DMS79 (cell line): ENCODE measurements around the gene AGAP1.
A peak's percentile ranks its signal among the peaks of the same experiment; 100 is the strongest.

Experiments used
- DNase-seq: peaks from one replicate; lab custom pipeline; 2025; lab: John Stamatoyannopoulos, UW

Gene AGAP1

DNA sequence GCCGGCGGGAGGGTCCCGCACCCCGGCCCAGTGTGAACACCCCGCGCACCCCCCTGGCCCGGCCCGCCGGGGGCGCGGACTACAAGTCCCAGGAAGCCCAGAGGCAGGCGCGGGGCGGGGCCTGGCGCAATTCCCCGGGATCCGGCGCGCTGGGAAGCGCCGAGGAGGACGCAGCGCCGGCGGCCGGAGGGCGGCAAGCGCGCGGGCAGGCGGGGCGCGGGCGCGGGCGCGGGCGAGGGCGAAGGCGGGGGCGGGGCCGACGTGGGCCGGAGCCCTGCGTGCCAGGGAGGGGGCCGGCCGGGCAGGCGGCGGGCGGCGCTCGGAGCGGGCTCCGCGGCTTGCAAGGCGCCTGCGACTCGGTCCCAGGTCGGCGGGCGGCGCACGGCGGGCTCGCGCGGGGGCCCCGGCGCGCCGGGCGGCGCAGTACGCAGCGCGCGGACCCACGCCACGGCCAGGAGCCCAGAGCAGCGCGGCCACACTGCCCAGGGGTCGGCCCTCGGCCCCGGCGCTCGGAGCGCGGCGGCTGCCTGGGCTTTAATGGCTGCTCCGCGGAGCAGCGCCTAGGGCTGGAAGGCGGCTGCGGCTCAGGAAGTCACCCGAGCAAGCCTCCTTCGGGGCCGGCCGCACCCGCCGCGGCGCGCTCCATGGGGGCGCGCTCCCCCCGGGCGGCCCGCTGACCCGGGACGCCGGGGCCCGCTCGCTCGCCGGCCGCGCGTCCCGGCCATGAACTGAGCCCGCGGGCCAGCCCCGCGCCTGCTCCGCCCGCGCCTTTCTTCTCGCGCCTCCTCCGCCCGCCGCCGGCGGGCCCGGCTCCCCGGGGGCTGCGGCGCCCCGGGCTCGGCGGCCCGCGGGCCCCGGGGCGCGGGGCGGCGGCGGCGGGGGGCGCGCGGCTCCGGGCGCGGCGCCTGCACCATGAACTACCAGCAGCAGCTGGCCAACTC, at the start of gene AGAP1:
Gene AGAP1, plus strand, starts transcription at position 269 of the 941 bp plus-strand sequence.
- DNase-seq, result peak; percentile 46

- DNase-seq, result no peak
Measured at GRCh38 chr2:235444101-235444597, 49.7 kb upstream of the AGAP1 start.

GRCh38 chr2:235445116-235445515, 48.7 kb upstream of the AGAP1 start:
- no peak for DNase-seq

GRCh38 chr2:235446082-235446481, 47.8 kb upstream of the AGAP1 start:
- no peak for DNase-seq

- DNase-seq, result no peak
Measured at GRCh38 chr2:235447210-235447609, 46.6 kb upstream of the AGAP1 start.

- DNase-seq, result no peak
Measured at GRCh38 chr2:235449568-235449967, 44.3 kb upstream of the AGAP1 start.

DNA sequence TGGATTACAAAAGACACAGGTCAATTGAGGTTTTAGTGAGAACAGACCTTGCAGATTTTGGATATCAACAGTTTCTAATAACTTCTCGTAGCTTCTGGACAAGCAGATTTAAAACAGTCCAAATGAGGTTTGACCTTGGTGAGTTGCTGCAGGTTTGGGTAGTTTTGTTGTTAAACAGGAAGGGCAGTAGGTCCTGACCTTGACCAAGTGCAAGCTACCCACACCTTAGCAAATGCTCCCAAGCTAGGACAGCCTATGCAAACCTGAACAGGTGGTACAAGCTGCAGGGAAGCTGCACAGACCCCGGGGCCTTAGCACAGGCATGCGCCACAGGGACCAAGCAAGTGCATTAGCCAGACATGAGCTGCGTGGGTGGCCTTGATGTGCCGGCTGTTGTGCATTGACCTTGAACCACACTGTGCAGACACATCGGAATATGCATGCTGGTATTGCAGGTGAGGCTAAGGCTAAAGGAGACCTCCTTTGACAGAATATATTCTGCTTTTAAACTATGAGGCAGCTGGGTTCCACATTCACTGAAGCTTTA, 40.2 kb upstream of the AGAP1 start:
- DNase-seq, result no peak

DNA sequence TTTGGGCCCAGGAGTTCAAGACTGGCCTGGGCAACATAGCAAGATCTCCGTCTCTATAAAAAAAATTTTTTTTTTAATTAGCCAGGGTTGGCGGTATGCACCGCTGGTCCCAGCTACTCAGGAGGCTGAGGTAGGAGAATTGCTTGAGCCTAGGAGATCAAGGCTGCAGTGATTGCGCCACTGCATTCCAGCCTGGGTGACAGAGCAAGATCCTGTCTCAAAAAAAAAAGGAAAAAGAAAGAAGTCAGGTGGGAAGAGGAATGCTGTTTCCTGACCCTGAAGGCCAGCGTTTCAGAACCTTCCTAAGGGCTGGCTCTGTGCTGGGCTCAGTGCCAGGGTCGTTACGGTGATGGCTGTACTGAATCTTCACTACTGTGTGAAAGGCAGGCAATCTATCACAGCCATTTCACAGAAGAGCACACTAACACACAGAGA, 35.0 kb upstream of the AGAP1 start:
- DNase-seq, result peak; percentile 10

DNA sequence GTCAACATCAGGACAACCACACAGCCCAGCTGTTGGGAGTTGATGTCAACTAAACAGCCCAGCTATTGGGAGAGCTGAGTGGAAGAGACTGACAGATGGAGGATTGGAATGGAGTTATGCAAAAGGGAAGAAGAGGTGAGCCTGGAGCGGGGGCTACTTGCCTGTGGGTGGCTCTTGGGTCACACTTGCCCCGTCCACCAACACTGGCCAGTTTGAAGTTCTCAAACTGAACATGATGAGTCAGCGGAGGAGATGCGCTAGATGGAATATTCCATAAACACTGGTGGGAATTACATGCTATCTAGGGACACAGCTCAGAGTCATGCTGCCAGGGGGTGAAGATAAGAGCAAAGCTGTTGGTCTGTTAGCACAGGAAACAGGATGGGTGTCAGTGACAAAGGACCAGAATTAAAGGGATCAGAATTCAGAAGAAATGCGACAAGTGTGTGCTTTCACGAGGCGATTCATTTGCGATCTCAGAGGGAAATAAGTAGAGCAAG, 33.2 kb upstream of the AGAP1 start:
- DNase-seq, result no peak

- DNase-seq, result no peak
Measured at GRCh38 chr2:235461763-235462414, 32.0 kb upstream of the AGAP1 start.

DNA sequence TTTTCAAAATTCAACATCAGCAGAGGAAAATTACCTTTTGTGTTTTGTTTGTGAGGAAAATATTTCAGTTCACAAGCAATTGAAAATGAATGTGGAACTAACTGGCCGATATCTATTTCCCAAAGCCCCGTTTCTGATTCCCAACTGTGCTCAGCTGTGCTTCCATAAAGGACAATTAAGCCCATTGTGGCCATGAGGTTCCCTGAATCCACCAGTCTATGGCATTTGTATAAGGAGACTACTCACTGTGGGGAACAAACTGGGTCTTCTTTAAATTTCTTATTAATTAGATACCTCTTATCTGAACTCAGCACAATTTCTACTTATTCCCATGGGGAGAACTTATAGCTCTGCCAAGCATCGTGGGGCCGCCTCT, 31.4 kb upstream of the AGAP1 start:
- DNase-seq, result no peak

GRCh38 chr2:235463893-235464292, 29.9 kb upstream of the AGAP1 start:
- DNase-seq, result peak; percentile 67

- no peak for DNase-seq
Measured at GRCh38 chr2:235467588-235467987, 26.3 kb upstream of the AGAP1 start.

DNA sequence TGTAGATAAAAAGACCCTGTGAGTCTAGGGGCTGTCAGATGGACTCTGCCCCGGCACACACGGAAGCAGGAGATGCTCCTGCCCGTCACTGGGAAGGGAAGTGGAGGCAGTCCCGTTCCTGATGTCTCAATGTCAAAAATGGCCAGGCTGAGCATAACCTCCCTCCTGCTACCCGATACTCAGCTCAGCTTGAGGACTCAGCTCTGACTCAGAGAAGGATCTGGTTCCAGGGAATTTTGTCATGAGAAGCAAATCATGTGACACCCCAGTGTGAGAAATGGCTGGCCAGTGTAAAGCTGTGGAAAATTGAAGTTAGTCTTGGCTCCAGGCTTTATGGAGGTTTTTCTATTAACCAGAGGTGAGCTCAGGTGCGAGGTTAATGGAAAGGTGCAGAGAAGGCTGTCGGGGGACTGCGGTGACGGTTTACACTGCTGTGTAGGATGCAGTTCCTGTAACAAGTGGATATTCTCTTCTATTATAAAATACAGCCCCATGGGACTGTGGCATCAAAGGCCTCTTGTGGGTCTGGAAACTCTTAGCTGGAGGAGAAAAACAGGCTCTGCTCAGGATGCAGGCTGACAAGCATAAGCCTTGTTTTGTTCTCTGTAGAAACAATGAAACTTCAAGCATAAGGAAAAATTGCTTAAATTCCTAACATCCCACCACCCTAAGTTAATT, 24.7 kb upstream of the AGAP1 start:
- peak; percentile 72 for DNase-seq

DNA sequence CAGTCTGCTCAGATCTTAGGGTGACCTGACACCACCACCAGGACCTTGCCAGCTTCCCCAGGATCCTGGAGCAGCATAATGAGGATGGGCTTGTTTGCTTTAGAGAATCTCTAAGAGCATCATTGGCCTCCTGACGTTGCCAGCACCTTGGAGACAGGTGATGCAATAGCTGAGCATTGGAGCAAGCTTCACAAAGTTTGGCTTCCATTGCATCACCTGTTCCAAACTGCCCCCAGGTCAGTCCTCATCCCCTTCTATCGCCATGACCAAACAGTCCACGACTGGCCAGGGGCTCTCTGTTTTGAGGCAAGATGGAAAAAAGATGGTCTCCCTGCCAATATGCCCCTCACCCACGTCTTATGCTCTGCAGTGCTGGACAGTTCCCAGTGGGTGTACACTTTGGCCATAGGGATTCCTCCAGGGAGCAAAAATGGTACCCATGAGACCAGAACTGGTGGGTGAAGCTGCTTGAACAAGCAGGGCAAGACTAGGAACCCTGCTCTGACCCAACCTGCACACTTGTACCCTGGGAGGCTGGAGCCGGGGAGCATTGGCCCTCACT, 22.6 kb upstream of the AGAP1 start:
- no peak for DNase-seq

DNA sequence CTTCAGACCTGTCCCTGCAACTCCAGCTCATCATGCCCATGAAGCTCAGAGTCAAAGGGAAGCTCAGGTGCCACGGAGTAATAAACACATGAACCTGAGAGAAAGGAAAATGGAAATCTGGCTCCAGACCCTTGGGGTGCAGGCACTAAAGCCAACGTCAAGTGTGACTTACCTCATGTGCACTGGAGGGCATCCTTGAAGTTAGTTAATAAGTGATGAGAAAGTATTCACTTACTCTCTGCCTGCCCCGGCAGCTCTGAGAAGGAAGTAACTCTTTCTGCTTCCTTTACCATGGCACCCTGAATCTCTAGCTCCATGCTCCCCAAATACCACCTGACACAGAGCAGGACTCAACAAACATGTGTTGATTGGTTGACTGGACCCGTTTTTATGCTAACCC, 21.4 kb upstream of the AGAP1 start:
- no peak for DNase-seq

DNA sequence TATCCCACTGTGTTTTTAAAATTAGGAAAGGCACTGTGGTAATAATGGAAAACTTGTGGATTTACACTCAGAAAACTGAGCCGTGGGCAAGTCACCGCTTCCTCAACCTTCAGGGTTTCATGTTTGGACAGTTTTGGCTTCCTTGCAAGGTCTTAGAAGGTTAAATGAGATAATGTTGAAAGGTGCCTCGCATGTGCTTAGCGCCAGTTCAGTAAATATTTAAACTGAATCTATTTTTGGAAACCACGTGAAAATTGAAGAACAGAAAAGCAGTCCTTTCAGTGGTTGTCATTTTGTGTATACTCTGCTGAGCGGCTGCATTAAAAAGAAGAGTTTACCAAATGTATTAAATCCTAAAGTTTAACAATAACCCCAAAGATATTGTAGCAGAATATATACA, 15.2 kb upstream of the AGAP1 start:
- no peak for DNase-seq

- no peak for DNase-seq
Measured at GRCh38 chr2:235479604-235480003, 14.2 kb upstream of the AGAP1 start.

DNA sequence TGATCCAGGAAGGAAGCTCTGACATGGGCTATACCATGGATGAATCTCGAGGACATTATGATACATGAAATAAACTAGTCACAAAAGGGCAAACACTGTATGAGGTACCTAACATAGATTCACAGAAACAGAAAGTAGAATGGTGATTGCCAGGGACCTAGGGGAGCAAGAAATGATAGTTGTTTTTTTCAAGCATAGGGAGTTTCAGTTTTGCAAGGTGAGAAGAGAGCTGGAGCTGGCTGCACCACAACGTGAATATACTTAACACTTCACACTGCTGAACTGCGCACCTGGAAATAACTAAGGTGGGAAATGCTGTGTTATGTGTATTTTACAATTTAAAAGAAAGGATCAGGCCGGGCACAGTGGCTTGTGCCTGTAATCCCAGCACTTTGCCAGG, 13.2 kb upstream of the AGAP1 start:
- no peak for DNase-seq

GRCh38 chr2:235483313-235483712, 10.5 kb upstream of the AGAP1 start:
- DNase-seq, result no peak

DNA sequence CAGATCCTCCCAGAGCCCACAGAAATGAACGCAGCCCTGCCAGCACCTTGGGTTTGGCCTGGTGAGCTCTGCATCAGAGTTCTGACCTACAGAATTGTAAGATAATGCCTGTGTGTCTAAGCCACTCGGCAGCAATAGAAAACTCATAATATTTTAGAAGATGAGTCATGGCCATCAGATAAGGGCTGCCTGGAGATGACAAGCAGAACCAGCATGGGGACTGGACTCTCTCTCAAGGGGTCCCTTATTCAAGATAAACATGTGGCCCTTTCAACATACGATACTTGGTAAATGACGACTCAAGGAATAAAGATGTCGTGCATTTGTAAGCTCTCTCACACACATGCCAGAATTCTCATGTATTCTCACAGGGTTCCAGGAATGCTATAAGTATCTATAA, 8.5 kb upstream of the AGAP1 start:
- no peak for DNase-seq

GRCh38 chr2:235486729-235487128, 7.1 kb upstream of the AGAP1 start:
- DNase-seq, result no peak
